Parathyroid adenoma (tissue), 2 donors: ENCODE measurements around the gene CORO7.

Experiments used
- H2AFZ ChIP-seq: fragments of 300-600 bp; sonication (generic); one replicate; pipeline ENCODE4 v1.7.0; 2017; ENCODE audit warnings: antibody characterized with exemption, mild to moderate bottlenecking
- H3K27ac ChIP-seq: fragments of 300-600 bp; sonication (generic); one replicate; pipeline ENCODE4 v1.7.0; 2017
- H3K27me3 ChIP-seq: fragments of 300-600 bp; sonication (generic); one replicate; pipeline ENCODE4 v1.7.0; 2017; ENCODE audit warnings: low read length; ENCODE audit not compliant: control insufficient read depth, insufficient read depth
- H3K36me3 ChIP-seq: fragments of 300-600 bp; sonication (generic); one replicate; pipeline ENCODE4 v1.7.0; 2017; ENCODE audit warnings: low read length; ENCODE audit not compliant: control insufficient read depth, insufficient read depth
- H3K4me1 ChIP-seq: fragments of 300-600 bp; sonication (generic); one replicate; pipeline ENCODE4 v1.7.0; 2017; ENCODE audit warnings: control low read depth
- H3K4me2 ChIP-seq: fragments of 300-600 bp; sonication (generic); one replicate; pipeline ENCODE4 v1.7.0; 2017; ENCODE audit warnings: low read length
- H3K4me3 ChIP-seq: fragments of 300-600 bp; sonication (generic); one replicate; pipeline ENCODE4 v1.7.0; 2017; ENCODE audit warnings: low read depth, low read length
- H3K79me2 ChIP-seq: fragments of 300-600 bp; sonication (generic); one replicate; pipeline ENCODE4 v1.7.0; 2017; ENCODE audit warnings: control low read depth
- H3K9ac ChIP-seq: fragments of 300-600 bp; sonication (generic); one replicate; pipeline ENCODE4 v1.7.0; 2017; ENCODE audit warnings: mild to moderate bottlenecking
- H3K9me3 ChIP-seq: fragments of 300-600 bp; sonication (generic); one replicate; pipeline ENCODE4 v1.7.0; 2017; ENCODE audit warnings: low read length; ENCODE audit not compliant: control insufficient read depth
- TF ChIP-seq, protein P1 (sequence below): fragments of 300-600 bp; sonication (generic); IDR thresholded peaks from one replicate; pipeline ENCODE4 v1.7.0; 2017; ENCODE audit warnings: antibody characterized with exemption, mild to moderate bottlenecking
- donor health status: primary hyperparathyroidism.

The CORO7 gene

DNA sequence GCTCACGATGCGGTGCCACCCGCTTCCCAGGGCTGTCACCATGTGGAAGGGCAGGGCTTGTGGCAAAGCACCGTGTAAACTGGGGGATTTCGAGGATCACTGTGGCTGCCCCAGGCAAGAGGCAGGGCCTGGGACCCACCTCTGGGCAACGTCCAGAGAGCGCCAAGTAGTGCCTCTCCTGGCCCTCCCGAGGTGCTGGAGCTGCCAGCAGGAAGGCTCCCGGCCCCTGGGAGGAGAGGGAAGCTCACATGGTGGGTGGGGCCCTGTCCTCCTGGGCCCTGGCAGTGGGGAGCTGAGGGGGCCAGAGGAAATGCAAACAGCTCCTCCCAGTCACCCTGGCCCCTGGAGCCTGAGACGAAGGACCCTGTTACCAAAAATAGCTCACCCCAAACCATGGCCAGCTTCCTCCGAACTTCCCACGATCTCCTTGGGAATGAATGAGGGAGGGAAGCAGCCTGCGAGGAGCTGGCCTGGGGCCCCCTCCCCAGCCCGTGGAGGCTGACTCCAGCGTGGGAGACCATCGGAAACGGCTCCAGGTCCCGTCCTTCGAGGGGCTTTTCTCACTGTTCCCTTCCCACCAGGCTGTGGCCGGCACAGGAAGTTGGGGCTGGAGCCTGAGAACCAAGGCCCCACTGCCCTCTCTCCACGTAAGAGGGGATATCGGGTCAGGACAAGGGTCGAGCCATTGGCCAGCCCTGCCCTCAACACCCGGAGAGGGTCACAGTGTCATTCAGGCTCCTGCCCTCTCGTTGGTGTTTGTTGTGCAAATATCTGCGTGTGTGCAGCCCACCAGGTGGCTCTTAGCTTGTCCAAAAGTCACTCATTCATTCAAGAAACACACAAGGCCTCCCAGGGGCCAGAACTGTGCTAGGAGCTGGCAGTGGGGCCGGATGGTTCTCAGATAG lies 27.1 kb downstream of the CORO7 start:
- Histone ChIP-seq H3K9ac (no peak overlapping the region), H3K27me3 (no peaks in the 10 kb centered on the region), H3K36me3 (no peaks in the 10 kb centered on the region), H3K27ac (peak overlapping the region; percentile 24), H3K4me1 (no peaks in the 10 kb centered on the region), H3K79me2 (no peaks in the 10 kb centered on the region), H3K4me3 (no peak overlapping the region), H3K9me3 (no peaks in the 10 kb centered on the region), H2AFZ (no peak overlapping the region), H3K4me2 (no peak overlapping the region)
- TF ChIP-seq, protein P1, sequence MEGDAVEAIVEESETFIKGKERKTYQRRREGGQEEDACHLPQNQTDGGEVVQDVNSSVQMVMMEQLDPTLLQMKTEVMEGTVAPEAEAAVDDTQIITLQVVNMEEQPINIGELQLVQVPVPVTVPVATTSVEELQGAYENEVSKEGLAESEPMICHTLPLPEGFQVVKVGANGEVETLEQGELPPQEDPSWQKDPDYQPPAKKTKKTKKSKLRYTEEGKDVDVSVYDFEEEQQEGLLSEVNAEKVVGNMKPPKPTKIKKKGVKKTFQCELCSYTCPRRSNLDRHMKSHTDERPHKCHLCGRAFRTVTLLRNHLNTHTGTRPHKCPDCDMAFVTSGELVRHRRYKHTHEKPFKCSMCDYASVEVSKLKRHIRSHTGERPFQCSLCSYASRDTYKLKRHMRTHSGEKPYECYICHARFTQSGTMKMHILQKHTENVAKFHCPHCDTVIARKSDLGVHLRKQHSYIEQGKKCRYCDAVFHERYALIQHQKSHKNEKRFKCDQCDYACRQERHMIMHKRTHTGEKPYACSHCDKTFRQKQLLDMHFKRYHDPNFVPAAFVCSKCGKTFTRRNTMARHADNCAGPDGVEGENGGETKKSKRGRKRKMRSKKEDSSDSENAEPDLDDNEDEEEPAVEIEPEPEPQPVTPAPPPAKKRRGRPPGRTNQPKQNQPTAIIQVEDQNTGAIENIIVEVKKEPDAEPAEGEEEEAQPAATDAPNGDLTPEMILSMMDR = no peak

DNA sequence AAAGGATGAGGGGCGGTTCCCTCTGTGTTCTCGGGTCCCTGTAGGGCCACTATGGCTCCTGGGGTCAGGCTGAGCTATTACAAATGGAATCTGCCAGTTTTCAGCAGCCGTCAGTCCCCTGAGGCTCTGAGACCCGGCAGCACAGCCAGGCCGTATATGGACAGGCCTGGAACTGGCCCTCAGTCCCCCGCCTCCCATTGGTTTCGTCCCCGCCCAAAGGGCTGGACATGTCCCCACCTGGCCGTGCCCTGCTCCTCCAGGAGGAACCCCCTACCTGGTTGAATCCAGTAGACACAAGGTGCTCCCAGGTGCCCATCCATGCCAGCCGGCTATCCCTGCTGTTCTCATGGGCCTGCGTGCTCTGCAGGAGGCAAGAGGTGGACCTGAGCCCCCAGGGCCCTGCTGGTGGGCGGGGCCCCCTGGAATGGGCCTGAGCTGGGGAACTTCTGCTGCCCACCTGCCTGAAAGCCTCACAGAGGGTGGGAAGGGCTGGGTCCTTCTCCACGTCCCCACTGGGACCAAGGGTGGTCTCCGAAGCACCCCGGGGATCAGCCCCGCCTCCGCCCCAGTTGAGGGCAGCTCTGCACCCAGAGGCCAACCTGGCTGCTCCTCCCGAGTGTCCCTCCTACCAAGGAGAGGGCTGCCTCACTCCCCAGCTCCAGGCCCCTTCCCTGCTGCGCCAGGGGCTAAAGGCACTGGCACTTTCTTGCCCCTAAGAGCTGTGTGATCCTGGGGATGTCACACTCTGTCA lies 27.9 kb downstream of the CORO7 start:
- Histone ChIP-seq H3K4me3 (no peak overlapping the region), H3K36me3 (no peaks in the 10 kb centered on the region), H3K79me2 (no peaks in the 10 kb centered on the region), H2AFZ (no peak overlapping the region), H3K9ac (no peak overlapping the region), H3K4me2 (no peak overlapping the region), H3K27me3 (no peaks in the 10 kb centered on the region), H3K9me3 (no peaks in the 10 kb centered on the region), H3K4me1 (no peaks in the 10 kb centered on the region), H3K27ac (peak overlapping the region; percentile 20)
- TF ChIP-seq, protein P1 = no peak

DNA sequence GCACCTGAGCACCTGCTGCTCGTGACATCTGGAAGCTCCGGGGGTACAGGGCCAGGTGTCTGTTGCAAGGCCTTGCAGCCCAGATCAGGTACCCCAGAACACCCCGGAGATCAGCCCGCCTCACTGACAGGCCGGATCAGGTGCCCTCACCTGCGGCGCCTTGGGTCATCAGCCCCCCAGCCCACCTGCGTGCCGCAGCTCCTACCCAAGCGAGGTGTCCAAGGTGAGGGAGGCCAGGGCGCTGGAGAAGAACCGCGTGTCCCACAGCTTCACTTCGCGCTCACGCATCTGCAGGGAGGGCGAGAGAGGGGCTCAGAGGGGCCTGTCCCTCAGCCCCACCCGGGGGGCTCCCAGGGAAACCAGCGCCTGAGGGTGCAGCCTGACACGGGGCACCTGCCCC lies 28.6 kb downstream of the CORO7 start:
- H3K4me3 ChIP-seq = no peak overlapping the region
- no peak overlapping the region for H3K4me2 ChIP-seq
- no peaks in the 10 kb centered on the region for H3K79me2 ChIP-seq
- H3K9me3 ChIP-seq = no peaks in the 10 kb centered on the region
- no peak overlapping the region for H3K27ac ChIP-seq
- no peaks in the 10 kb centered on the region for H3K27me3 ChIP-seq
- no peaks in the 10 kb centered on the region for H3K4me1 ChIP-seq
- H3K36me3 ChIP-seq = no peaks in the 10 kb centered on the region
- no peak overlapping the region for H3K9ac ChIP-seq
- TF ChIP-seq, protein P1 = no peak
- no peak overlapping the region for H2AFZ ChIP-seq

DNA sequence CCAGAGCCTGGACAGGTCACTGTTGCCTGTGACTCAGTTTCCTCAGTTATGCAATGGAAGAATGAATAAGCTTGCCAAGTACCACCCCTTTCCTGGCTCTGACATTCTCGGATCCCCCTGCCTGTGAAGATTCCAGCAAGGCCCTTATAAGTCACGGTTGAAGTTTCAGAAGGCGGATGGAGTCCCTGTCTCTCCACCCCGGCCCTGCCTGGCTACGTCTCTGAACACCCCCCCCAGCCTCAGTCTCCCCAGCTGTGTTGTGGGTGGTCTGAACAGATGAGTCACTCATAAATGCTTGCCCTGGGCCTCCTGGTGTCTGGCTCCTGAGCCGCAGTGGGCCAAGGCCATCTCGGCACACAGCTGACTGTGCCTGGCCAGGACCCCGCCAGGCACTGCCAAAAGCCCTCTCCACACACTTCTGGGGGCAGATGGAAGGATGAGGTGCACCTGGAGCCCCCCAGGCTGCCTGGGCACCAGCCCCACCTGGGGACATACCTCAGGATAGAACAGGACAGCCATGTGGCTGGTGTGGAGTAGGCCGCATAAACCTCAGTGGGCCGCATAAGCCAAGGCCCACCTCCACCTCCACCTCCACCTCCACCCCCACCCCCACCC lies 29.3 kb downstream of the CORO7 start:
- H3K4me2 ChIP-seq = no peak overlapping the region
- H3K4me1 ChIP-seq = no peaks in the 10 kb centered on the region
- H3K4me3 ChIP-seq = no peak overlapping the region
- no peaks in the 10 kb centered on the region for H3K9me3 ChIP-seq
- H2AFZ ChIP-seq = no peak overlapping the region
- no peaks in the 10 kb centered on the region for H3K27me3 ChIP-seq
- no peak overlapping the region for H3K9ac ChIP-seq
- H3K79me2 ChIP-seq = no peaks in the 10 kb centered on the region
- no peak overlapping the region for H3K27ac ChIP-seq
- TF ChIP-seq, protein P1 = no peak
- H3K36me3 ChIP-seq = no peaks in the 10 kb centered on the region
